K562 (cell line): ENCODE data around the gene AMY1B. TPM values are rescaled to one million over a fixed set of nuclear protein-coding genes. Genes with fewer than 3 reads are reported as not detected.
"Not testable (repeated sequence)": the region's sequence is repeated elsewhere in the genome, so short reads cannot be mapped to it uniquely, and the experiment has no call there.

ENCODE experiments used
- ATAC-seq: fragments of 200-7000 bp; cut with Tn5 transposase; 3 replicates; pipeline ENCODE4 v1.9.1; 2020; ENCODE audit warnings: moderate library complexity
- Bru-seq: library from RNA; stranded (reverse); fragments of 400-500 nt; gene quantifications from one replicate; lab custom pipeline; 2021; lab: Mats Ljungman, UMichigan
- BruChase-seq, 2 experiments: library from RNA; stranded (reverse); fragments of 400-500 nt; gene quantifications; one replicate each; lab custom pipeline; 2021; lab: Mats Ljungman, UMichigan
- BruUV-seq: library from RNA; stranded (reverse); fragments of 400-500 nt; replicated peaks from 2 replicates; lab custom pipeline; 2021; lab: Mats Ljungman, UMichigan
- CTCF ChIA-PET: fragments of 300-600 bp; formaldehyde crosslinking; extraction: SDS; loops from one replicate; lab custom pipeline; 2021; ENCODE audit warnings: low intra/inter-chr PET ratio; lab: Yijun Ruan, JAX
- POLR2A ChIA-PET: fragments of 300-600, 350-650 bp; sonication (Branson Sonifier 250); formaldehyde crosslinking; extraction: SDS; loops from one replicate; lab custom pipeline; 2021; ENCODE audit warnings: antibody characterized with exemption, inconsistent platforms; lab: Yijun Ruan, JAX
- DNase-seq, 4 experiments: peaks; one replicate each; pipeline versions ENCODE4 v3.0.0 to v3.0.0-alpha.2; 2011 to 2018; ENCODE audit warnings: low spot score in 3 of 4, mixed read lengths in 3 of 4; ENCODE audit errors: extremely low read depth in 1 of 4
- FAIRE-seq: peaks from 2 replicates; lab custom pipeline; 2011; peaks lifted over from hg19 to GRCh38; lab: Jason Lieb, UNC
- H2AFZ ChIP-seq: 2 replicates; pipeline ENCODE4 v1.6.0; 2011; ENCODE audit warnings: low read depth, low read length, control low read depth, inconsistent platforms
- H3K27ac ChIP-seq: fragments of 200-600 bp; 3 replicates; pipeline ENCODE4 v1.8.0; 2011; ENCODE audit warnings: low read depth, mild to moderate bottlenecking, control low read depth, inconsistent platforms, low read length, moderate library complexity, mixed read lengths; ENCODE audit errors: extremely low read depth
- H3K27me3 ChIP-seq, 2 experiments: fragments of 300-600 bp in 1 of 2; 2 replicates in 1 of 2; 3 replicates in 1 of 2; pipeline versions ENCODE4 v1.6.0 to v1.8.0; 2011; ENCODE audit warnings: inconsistent platforms in 2 of 2, low read length in 2 of 2, mild to moderate bottlenecking in 1 of 2, mixed read lengths in 1 of 2, moderate library complexity in 1 of 2; ENCODE audit not compliant: control insufficient read depth in 2 of 2, insufficient read depth in 2 of 2
- H3K36me3 ChIP-seq: fragments of 300-600 bp; 3 replicates; pipeline ENCODE4 v1.8.0; 2011; ENCODE audit warnings: mild to moderate bottlenecking, low read length, inconsistent platforms; ENCODE audit not compliant: control insufficient read depth, insufficient read depth
- H3K4me1 ChIP-seq, 2 experiments: fragments of 200-600 bp in 1 of 2; replicated peaks in 1 of 2; 2 replicates in 1 of 2; 3 replicates in 1 of 2; pipeline versions ENCODE4 v1.5.1 to v1.8.0; 2011; ENCODE audit warnings: inconsistent platforms in 2 of 2, low read length in 2 of 2, mild to moderate bottlenecking in 1 of 2, mixed read lengths in 1 of 2, moderate library complexity in 1 of 2; ENCODE audit not compliant: control insufficient read depth in 2 of 2, insufficient read depth in 2 of 2
- H3K4me2 ChIP-seq: 2 replicates; pipeline ENCODE4 v1.6.1; 2011; ENCODE audit warnings: low read length, control low read depth, inconsistent platforms, mixed read lengths; ENCODE audit not compliant: insufficient read depth
- H3K4me3 ChIP-seq: fragments of 200-600 bp; sonication (generic), shearing (Covaris generic); 2 replicates; pipeline ENCODE4 v1.5.1; 2016; ENCODE audit warnings: control low read depth, inconsistent platforms
- H3K79me2 ChIP-seq: fragments of 200-600 bp; 3 replicates; pipeline ENCODE4 v1.8.0; 2011; ENCODE audit warnings: low read length, inconsistent platforms; ENCODE audit not compliant: control insufficient read depth, insufficient read depth
- H3K9ac ChIP-seq, 2 experiments: 2 replicates each; pipeline versions ENCODE4 v1.6.0 to v1.6.1; 2011; ENCODE audit warnings: low read depth in 2 of 2, low read length in 2 of 2, control low read depth in 1 of 2, inconsistent platforms in 1 of 2, mild to moderate bottlenecking in 1 of 2, mixed read lengths in 1 of 2; ENCODE audit not compliant: insufficient read depth in 1 of 2
- H3K9me1 ChIP-seq: one replicate; pipeline ENCODE4 v1.6.0; 2011; ENCODE audit warnings: inconsistent platforms, mild to moderate bottlenecking, low read length, moderate library complexity; ENCODE audit not compliant: control insufficient read depth, insufficient read depth
- H3K9me3 ChIP-seq: replicated peaks from 2 replicates; pipeline ENCODE4 v1.5.1; 2011; ENCODE audit warnings: low read depth, low read length, inconsistent platforms; ENCODE audit not compliant: control insufficient read depth, insufficient read depth
- H4K20me1 ChIP-seq: replicated peaks from 2 replicates; pipeline ENCODE4 v1.6.1; 2011; ENCODE audit warnings: low read length, inconsistent platforms, mixed read lengths; ENCODE audit not compliant: control insufficient read depth, insufficient read depth
- WGBS: fragments of 100-300 bp; shearing (Covaris generic); methylation state at CpG from one replicate; pipeline ENCODE4 v1.1.6; 2016; ENCODE audit warnings: low coverage, mixed read lengths; ENCODE audit not compliant: insufficient coverage; ENCODE audit errors: missing lambda C conversion rate; 5-methylcytosine and 5-hydroxymethylcytosine counted together
- in situ Hi-C: fragments of 300-500 bp; cut with MboI; formaldehyde crosslinking; loops from 4 replicates; pipeline ENCODE4 v1.15.0; 2018; ENCODE audit warnings: inconsistent platforms, mixed read lengths
- intact Hi-C: fragments of 100-400 bp; cut with micrococcal nuclease; formaldehyde crosslinking; loops from 2 replicates; pipeline ENCODE4 v1.14.2; 2022
- long read RNA-seq, 3 experiments: library from polyadenylated mRNA in 2 of 3; library from RNA in 1 of 3; unstranded in 2 of 3; stranded (forward) in 1 of 3; transcript quantifications; one replicate each; pipeline ENCODE4 v2.0.0, GENCODE V29; 2019 to 2022
- polyA minus RNA-seq, 3 experiments: library from RNA; depleted of rRNA, polyadenylated mRNA; stranded (reverse); fragments of >200 nt; gene quantifications; 2 replicates each; pipeline ENCODE4 v1.2.3, GENCODE V29; 2011
- polyA plus RNA-seq, 8 experiments: library from polyadenylated mRNA; depleted of rRNA in 4 of 8; stranded (reverse) in 5 of 8; unstranded in 3 of 8; fragments of >200 nt; fragmentation: Nextera tagmentation in 2 of 8; fragmentation: Illumina TruSeq in 1 of 8; extraction: Ambion mirVana in 2 of 8; extraction: Trizol in 1 of 8; gene quantifications; 2 replicates each; pipeline versions ENCODE4 v1.2.1 to v1.2.3, GENCODE V29; 2011 to 2014; ENCODE audit warnings: inconsistent platforms in 1 of 8, missing spikeins in 1 of 8
- total RNA-seq, 7 experiments: library from RNA; depleted of rRNA in 6 of 7; stranded (reverse); fragments of >200 nt in 6 of 7; fragmentation: Illumina TruSeq in 2 of 7; extraction: Trizol in 2 of 7; gene quantifications; 2 replicates each; pipeline versions ENCODE4 v1.2.1 to v1.2.3, GENCODE V29; 2011 to 2021; ENCODE audit warnings: low replicate concordance in 1 of 7

Gene AMY1B
- not detected in 2 replicates for total RNA-seq (2011; cell fraction: chromatin; rRNA removed; ENCODE audit: low replicate concordance)
- total RNA-seq (2011; cell fraction: nucleolus; rRNA removed), result not detected in 2 replicates
- not detected in 2 replicates for total RNA-seq (2011; cell fraction: nucleoplasm; rRNA removed)
- not detected in 2 replicates for total RNA-seq (2014; rRNA removed)
- total RNA-seq (2014; rRNA removed; fragmentation: Illumina TruSeq; extraction: Trizol), result not detected in 2 replicates
- total RNA-seq (2015; rRNA removed; fragmentation: Illumina TruSeq; extraction: Trizol), result not detected in 2 replicates
- not detected in 2 replicates for total RNA-seq (2021)
- not detected in 2 replicates for polyA plus RNA-seq (2011; rRNA removed)
- not detected in 2 replicates for polyA plus RNA-seq (2011; cell fraction: cytosol; rRNA removed)
- polyA plus RNA-seq (2011; cell fraction: nucleus; rRNA removed), result not detected in 2 replicates
- polyA plus RNA-seq (2012), result not detected in 2 replicates
- polyA plus RNA-seq (2014; fragmentation: Illumina TruSeq; extraction: Trizol), result not detected in 2 replicates
- not detected for polyA plus RNA-seq (2014; fragmentation: Nextera tagmentation; extraction: Ambion mirVana)
- not detected in 2 replicates for polyA plus RNA-seq (2014; rRNA removed)
- not detected in 2 replicates for polyA minus RNA-seq (2011; rRNA and poly(A)+ RNA removed)
- polyA minus RNA-seq (2011; cell fraction: cytosol; rRNA and poly(A)+ RNA removed), result not detected in 2 replicates
- polyA minus RNA-seq (2011; cell fraction: nucleus; rRNA and poly(A)+ RNA removed), result not detected in 2 replicates
- Bru-seq, nascent RNA, result not detected
- not detected for BruChase-seq, experiment 1, labeled RNA remaining after a 2-hour chase
- BruChase-seq, experiment 2, labeled RNA remaining after a 6-hour chase, result not detected
- long read RNA-seq, experiment 1, result 0 reads
- long read RNA-seq, experiment 2, result 0 reads
- long read RNA-seq, experiment 3, result 0 reads

GRCh38 chr1:103696110-103696509 lies at the start of gene AMY1B:
TSS of gene AMY1B (minus strand) at chr1:103696210. CDS start at chr1:103695639, 571 bp downstream.
- ATAC-seq, H3K4me2 ChIP-seq, intact Hi-C loops: not testable (repeated sequence)

GRCh38 chr1:103745040-103745439 lies 49.0 kb upstream of the AMY1B start:
- H3K9me1 ChIP-seq, FAIRE-seq, H3K9ac ChIP-seq, DNase-seq, H3K4me2 ChIP-seq, H4K20me1 ChIP-seq, BruUV-seq, CTCF ChIA-PET, in situ Hi-C loops, H2AFZ ChIP-seq, H3K27ac ChIP-seq, H3K4me1 ChIP-seq, intact Hi-C loops, H3K27me3 ChIP-seq, ATAC-seq, H3K9me3 ChIP-seq, H3K4me3 ChIP-seq, H3K36me3 ChIP-seq, H3K79me2 ChIP-seq, POLR2A ChIA-PET: not testable (repeated sequence)
- no CpG with 5 or more reads among the region's 4 CpGs for WGBS

More at GRCh38 chr1:103696110-103696509, at the start of gene AMY1B:
- H3K27ac ChIP-seq, H4K20me1 ChIP-seq, CTCF ChIA-PET, H3K4me1 ChIP-seq, H3K79me2 ChIP-seq, H3K9ac ChIP-seq, FAIRE-seq, H3K27me3 ChIP-seq, H3K9me3 ChIP-seq, H3K36me3 ChIP-seq, DNase-seq, POLR2A ChIA-PET, H3K9me1 ChIP-seq, in situ Hi-C loops, H2AFZ ChIP-seq, H3K4me3 ChIP-seq, BruUV-seq: not testable (repeated sequence)
- WGBS, result no CpG with 5 or more reads among the region's 5 CpGs

- H4K20me1 ChIP-seq, H3K27me3 ChIP-seq, H3K36me3 ChIP-seq, H3K9ac ChIP-seq, intact Hi-C loops, DNase-seq, H3K4me2 ChIP-seq, H3K4me3 ChIP-seq, H3K9me1 ChIP-seq, H3K4me1 ChIP-seq, ATAC-seq, in situ Hi-C loops, H3K9me3 ChIP-seq, H3K27ac ChIP-seq, H2AFZ ChIP-seq, CTCF ChIA-PET, POLR2A ChIA-PET, FAIRE-seq, BruUV-seq, H3K79me2 ChIP-seq: not testable (repeated sequence)
- WGBS, result no CpG with 5 or more reads among the region's 4 CpGs
These were observed 48.4 kb upstream of the AMY1B start for GRCh38 chr1:103744449-103744848.
